ENCODE results near the gene CTBP2.

The CTBP2 gene

DNA sequence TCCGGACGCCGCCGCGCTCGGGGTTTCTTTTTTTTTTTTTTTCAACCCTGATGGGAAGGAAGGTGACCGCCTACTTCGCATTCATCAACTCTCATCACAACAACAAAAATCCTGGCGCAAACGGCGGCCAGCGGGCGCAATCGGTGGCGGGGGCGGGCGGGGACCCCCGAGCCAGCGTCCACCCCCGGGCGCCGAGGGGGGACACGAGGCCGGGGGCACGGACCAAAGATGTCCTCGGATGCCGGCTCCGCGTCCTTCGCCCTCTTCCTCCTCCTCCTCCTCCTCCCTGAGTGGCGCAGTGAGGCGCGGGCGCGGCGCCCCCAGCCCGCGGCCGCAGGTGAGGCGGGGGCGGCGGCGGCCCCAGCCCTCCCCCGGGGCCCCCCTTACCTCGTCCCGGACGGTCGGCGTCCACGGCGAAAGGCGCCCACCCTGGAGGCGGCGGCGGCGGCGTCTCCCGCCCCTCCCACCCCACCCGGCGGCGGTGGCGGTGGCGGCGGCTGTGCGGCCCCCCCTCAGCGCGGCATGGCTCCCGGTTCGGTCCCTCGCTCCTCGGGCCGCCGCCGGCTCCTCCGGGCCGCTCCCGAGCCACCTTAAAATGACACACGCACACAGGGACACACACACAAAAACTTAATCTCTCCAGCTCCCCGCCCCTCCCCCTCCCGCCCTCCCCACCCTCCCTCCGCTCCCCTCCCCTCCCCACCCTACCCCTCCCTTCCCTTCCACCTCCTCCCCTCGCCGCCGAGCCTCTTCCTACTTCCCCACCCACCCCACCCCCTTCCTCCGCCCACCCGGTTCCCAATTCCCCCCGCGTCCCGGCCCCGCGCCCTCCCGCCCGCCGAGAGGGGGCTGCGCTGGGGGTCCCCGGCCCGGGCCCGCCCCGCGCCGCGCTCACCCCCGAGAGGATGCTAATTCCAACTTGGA, at the start of gene CTBP2:
TSS of gene CTBP2 (minus strand) at position 632 of the 924 bp plus-strand sequence.
- DNase-seq, result no peak

DNA sequence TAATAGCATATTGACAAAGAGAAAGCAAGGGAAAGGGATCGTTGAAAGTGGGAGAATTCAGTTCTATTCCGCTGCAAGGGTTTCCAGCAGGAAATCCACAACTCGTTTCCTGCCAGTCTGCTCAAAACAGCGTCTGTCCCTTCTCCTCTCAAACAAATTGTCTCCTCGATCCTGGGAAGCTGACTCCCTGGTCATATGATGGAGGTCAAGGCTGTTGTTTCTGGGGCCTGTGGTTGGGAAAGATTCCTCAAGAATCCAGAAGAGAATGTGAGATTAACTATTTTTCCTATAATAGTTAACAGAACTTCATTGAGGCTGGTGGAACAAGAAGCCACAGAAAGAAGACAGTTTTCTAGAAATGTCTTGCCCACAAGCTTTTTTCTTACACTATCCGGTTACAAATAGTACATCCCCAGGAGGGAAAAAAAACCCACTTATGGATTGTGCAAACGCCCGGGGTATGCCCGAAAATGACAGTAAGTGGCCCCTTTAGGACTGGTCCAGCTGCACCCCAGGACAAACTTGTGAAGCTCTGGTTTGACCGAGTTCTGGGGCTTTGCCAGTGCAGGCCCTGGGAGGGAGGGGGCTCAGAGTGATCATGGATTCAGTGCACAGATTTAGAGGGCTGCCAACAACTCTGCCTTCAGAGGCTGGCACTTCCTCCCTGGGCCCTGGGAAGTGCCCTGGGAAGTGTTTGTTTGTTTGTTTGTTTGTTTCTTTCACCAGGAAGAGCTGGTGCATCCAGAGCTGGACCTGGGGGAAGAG, 49.4 kb upstream of the CTBP2 start:
- no peak for DNase-seq

DNA sequence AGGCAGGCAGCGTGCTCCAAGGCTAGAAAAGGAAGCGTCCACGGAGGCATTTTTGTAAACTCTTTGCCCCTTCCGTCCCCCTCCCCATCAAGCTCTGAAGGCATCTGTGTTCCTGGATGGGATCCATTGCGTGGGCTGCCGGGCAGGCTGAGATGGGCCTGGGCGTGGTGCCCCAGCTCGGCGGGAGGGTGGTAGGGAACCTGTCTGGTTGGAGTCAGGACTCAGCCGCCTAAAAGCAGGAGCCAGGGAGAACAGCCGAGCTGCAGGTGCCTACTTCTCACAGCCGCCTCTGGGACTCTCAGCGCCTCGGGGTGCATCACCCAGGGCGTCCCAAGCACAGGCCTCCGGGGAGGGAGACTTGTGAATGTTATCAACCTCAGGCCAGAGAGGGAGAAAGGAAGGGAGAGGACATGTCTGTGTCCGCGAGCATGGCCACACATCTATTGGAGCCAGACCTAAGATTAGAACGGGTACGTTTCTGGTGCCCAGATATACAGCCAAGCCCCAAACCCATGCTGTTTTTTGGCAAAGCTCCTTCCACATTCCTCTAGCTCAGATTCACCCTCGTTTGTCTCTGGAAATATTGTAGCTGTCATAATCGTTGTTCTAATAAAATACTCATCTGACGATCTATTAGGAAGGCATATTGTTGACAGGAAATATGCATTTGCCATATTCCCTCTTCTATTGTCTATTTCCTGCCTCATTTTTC, 48.6 kb upstream of the CTBP2 start:
- DNase-seq, result no peak

DNA sequence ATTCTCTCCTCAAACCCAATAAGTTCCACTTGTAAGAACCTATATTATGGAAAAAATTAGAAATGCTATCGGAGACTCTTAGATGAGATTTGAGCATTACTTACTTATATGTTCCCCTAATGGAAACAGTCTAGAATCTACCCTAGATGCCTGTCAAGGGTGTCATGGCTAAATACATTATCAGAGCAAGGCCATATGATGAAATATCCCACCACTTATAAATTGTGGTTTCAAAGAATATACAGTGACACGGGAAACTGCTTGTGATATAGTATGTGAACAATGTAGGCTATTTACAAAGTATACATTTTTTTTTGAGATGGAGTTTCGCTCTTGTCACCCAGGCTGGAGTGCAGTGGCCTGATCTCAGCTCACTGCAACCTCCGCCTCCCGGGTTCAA, 46.3 kb upstream of the CTBP2 start:
- no peak for DNase-seq

DNA sequence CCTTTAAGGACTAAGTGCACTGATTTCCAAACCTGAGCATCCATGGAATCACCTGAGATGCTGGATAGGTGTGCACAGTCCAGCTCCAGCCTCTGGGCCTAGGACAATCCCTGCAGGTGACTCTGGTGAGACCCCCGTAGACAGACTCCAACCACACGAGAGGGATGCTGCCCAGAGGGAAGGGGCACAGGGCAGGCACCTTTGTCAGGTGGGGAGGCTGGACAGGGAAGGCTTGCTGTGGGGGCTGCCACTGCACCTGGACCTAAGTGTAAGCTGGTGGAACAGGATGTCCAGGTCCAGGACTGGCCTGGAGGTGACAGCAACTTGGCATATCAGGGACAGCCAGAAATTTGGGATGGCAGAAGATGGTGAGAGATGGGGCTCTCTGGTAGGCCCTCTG, 45.1 kb upstream of the CTBP2 start:
- no peak for DNase-seq

DNA sequence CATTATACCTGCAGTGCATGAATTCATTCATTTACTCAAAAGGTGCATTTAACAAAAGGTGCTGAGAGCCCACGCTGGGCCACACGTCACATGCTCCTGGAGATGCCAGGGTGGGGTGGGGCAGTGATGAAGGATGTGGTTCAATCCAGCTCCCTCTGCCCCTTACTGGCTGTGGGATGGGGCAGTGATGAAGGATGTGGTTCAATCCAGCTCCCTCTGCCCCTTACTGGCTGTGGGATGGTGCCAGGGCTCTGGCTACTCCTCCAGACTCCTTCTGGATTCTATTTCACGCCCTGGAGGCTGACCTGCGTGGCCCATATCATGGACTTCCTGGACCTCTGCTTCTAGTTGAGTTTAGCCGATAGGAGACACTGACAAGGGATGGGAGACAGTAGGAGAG, 44.0 kb upstream of the CTBP2 start:
- DNase-seq, result no peak

DNA sequence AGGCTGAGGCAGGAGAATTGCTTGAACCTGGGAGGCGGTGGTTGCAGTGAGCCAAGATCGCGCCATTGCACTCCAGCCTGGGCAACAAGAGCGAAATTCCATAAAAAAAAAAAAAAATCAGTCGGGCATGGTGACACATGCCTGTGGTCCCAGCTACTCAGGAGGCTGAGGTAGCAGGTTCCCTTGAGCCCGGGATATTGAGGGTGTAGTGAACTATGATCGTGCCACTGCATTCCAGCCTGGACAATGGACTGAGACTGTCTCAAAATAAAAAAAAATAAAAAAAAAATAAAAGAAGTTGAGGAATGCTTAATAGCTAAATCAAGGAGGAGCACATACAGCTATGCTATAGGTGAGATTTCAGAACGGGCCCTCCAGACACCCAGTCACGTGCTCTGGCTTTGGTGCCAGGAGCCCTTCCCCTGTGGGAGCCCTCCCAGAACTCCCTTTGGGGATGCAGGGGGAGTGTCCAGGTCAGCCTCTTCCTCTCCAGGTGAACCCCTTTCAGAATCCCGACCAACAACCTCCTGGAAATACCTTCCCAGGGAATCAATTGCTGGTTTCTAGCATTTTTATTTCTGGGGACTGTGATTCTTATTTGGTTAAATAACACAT, 42.9 kb upstream of the CTBP2 start:
- no peak for DNase-seq

DNA sequence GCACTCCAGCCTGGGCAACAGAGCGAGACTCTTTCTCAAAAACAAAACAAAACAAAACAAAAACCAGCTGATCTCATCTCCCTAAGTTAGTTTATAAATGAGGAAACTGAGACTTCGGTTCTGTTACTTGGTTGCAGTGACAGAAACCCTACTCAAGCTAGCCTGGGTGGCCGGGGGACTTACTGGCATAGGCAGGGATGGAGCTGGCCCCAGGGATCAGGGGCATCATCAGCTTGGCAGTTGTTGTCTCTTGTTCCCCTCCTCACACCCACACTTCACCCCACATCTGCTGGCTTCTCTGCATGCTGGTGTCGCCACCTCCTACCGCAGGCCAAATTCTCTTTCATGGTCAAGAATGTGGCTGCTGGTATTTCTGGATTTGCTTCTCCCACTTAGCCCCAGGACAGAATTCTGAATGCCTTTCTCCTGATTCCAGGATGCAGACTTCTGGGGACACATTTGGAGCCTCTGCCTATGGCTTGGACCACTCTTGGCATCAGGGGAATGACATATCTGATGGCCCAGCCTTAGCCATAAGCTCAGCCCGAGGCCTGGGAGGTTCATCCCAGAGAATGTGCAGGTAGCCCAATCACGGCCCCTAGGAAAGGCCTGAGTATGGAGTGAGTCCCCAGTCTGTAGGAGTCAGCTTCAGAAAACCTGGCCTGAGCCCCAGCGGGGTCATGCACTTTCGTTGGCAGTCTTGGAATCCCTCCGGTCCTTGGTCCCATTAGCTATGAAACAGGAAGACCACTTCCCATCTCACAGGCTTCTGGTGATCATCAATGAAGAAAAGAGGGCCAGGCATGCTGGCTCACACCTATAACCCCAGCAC, 41.6 kb upstream of the CTBP2 start:
- no peak for DNase-seq

DNA sequence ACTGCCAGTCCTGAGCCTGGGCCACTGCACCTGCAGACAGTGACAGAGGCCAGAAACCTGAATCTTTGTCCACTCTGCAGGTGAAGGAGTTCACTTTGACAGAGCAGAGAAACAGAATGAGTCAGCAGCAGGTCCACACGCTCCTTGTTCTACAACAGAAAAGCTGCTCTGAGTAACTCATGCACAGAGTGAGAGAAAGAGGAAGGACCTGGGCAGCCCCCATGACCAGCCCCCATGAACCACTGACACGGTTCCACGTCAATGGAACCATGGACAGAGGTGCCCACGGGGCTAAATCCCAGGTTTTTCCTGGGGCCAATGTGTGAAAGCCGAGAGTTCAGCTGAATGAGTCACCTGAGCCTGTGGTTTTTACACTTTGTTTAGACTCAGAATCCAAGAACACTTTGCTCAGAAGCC, 40.8 kb upstream of the CTBP2 start:
- no peak for DNase-seq

DNA sequence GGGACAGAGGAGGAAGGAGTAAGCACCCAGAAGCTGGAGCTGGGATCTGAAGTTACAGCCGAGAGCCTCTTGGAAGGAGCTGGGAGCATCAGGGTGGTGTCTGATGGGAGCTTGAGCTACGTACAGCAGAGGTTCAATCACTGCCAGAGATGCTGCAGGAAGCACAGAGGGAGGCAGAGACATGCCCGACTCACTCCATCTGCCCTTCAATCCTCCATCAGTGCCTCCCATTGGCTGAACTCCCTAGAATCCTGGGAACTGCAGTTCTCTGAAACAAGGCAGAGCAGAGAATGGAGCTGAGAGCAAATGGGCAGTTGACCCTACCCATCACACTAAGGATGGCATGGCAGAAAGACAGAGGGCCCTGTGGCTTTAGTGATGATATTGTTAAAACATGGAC, 40.0 kb upstream of the CTBP2 start:
- DNase-seq, result no peak

DNA sequence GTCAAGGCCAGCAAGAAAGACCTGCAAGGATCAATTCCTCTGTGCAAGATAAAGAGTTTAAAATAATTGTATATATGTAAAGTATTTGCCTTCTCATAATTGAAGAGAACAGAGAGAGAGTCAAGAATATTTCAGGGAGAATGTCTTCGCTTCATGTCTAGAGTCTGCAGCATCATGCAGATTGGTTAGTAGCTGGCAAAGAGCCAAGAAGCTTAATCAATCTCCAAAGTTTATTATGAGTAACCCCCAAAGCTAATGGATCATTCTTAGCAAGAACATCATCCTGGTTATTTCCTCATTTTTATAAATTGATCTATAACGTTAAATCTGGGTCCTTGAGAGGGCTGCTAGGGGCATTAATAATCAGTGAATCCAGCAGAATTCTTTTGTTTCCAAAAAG, 38.9 kb upstream of the CTBP2 start:
- DNase-seq, result no peak

DNA sequence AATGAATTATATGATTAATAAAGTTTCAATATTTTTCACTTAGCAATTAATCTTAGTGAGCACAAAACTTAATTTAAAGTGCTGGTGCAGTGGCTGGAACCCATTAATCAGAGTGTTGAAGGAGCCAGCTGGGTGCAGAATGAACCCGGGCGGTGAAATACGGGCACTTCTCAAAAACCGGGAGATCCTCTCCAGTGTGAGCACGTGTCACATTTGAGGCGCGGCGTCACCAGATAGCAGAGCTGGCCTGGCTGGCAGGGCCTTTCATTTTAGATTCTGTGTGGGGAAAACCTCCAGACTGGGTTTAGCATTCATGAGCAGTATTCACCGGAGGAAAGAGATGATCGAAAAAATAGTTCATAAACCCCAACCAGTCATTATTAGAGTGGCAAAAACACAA, 34.5 kb upstream of the CTBP2 start:
- no peak for DNase-seq

DNA sequence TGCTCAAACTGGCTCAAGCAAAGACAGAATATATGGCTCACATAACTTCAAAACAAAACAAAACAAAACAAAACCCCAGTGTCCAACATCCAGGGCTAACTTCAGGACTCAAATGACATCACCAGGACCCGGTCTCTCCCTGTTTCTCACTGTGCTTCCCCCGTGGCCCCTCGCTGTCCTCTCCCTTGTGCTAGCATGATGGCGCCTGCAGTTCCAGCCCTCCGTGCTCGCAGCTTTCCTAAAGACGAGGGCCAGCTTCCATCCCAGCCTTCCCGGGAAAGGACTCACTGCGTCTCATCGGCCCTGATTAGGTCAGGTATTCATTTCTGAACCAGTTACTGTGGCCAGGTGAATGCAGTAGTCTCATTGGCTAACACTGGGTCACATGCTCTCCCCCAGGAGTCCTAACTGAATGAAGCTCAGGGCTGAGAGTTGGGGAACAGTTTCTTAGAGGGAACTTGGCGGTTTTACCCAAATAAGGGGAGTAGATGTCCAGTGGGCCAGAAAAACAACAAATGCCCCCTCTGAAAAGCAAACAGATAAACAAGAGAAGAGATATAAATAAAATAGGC, 33.0 kb upstream of the CTBP2 start:
- DNase-seq, result no peak

DNA sequence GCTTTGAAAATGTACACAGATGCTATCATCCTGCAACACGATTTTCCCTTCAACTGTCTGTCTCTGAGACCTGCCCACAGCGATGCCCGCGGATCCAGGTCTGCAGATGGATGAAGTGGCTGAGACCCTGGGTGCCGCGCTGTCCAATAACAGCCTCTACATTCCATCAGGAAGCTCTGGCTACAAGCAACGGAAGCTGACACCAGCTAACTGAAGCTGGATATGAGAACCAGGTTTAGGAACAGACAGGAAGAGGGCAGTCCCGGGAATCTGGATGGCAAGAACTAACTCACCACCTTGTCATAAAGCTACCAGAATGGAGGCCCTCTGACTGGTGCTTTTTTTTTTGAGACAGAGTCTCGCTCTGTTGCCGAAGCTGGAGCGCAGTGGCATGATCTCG, 32.3 kb upstream of the CTBP2 start:
- DNase-seq, result no peak

DNA sequence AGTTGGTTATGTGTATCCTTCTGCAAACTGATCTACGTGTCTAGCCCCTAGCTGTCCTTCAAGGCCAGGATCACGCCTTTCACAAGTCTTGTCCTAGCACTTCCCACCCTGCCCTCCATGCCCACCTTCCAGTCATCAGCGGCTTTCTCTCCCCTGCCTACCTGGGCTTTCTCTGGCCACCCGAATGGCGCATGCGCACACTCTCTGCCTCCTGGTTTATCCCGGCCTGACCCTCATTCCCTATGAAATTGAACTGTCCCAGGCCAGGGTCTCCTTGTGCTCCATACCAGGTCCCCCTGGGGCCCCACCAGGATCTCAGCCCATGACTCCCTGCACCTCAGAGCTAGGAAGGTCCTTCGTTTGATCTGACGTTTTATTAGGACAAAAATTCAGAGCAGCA, 31.6 kb upstream of the CTBP2 start:
- DNase-seq, result no peak

DNA sequence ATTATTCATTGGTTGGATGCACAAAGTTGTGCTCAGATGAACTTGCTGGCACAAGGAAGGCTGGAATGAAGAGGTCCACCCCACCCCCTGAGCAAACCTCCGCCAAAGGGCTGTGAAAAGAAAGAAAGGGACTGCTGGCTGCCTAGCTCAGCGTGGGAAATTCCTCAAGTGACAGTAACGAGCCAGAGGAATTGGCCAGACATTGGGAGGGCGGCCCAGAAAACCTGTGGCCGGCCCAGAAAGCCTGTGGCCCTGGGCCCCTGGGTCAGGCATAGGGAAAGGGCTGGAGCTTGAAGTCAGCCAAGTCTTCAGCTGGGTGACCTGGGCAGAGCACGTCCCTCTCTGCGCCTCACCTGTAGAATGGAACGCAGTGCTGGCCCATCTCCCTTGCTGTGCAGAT, 30.6 kb upstream of the CTBP2 start:
- no peak for DNase-seq

DNA sequence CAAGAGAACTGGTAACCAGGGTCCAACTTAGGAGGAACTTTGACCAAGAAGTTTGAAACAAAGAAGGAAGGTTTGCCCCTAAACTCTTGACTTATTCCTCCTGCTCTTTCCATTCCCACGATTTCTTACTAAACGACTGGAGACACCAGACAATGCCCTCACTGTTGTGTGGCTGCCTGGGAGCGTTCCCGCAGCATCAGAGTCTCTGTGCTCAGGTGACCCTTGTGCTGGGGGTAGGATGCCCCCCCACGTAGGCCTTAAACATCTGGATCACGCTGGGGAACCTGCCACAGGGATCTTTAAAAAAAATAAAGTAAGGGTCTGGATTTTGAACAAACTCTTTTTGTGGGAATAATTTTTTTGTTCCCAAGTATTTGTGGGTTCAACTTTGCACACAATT, 30.1 kb upstream of the CTBP2 start:
- DNase-seq, result no peak

DNA sequence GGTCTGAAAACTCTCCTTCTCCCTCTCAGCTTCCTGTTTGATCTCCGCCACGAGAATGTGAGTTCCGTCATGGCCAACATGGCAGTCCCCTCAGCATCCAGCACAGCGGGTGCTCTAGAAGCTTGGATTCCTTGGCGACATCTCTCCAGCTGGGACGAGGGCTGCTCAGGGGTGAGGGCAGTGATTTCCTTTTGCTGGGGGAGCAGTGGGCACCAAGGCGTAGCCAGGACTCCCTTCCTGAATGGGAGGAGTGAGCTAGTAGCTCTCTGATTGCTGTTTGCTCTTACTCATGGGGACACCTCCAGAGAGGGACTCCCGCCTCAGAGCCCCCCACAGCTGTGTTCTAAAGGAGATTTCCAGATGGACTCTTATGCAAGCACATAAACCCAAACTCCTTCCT, 28.8 kb upstream of the CTBP2 start:
- no peak for DNase-seq

DNA sequence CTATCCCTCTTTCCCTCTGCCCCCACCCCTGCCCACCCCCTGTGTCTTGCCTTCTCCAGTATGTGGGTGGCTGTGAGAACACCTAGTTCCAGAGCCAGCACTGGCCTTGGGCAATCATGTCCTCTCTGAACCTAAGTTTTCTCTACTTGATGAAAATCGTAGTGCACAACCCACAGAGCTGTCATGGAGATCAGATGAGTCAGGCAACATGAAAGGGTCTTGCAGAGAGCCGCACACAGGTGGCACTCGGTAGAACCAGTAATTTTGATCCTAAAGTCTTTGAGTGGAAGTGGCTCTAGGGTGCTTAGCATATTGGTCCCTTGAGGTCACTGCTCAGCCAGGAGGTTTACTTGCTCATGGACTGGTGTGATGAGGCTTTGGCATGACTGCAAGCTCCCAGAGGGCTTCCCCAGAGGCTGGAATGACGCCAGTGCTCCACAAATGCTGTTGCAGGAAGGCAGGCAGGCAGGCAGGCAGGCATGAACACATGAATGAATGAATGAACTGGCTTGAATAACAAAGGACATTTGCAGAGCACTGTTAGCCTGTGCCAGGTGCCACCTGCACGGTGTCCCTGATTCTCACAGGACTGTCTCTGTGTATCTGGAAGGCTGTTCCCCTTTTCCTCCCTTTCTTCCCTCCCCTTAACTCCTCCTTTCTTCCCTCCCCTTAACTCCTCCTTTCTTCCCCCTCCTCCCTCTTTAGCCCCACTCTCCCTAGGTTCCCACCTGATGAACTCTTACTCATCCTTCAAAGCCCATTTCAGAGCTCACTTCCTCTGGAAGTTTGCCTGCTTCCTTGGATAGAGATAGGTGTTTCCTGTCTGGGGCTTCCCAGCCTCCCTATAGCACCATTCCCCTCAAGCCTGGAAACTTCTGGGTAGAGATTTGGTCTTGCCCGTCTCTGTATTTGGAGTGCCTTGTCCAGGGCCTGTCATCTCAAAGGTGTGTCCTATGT, 27.2 kb upstream of the CTBP2 start:
- no peak for DNase-seq

DNA sequence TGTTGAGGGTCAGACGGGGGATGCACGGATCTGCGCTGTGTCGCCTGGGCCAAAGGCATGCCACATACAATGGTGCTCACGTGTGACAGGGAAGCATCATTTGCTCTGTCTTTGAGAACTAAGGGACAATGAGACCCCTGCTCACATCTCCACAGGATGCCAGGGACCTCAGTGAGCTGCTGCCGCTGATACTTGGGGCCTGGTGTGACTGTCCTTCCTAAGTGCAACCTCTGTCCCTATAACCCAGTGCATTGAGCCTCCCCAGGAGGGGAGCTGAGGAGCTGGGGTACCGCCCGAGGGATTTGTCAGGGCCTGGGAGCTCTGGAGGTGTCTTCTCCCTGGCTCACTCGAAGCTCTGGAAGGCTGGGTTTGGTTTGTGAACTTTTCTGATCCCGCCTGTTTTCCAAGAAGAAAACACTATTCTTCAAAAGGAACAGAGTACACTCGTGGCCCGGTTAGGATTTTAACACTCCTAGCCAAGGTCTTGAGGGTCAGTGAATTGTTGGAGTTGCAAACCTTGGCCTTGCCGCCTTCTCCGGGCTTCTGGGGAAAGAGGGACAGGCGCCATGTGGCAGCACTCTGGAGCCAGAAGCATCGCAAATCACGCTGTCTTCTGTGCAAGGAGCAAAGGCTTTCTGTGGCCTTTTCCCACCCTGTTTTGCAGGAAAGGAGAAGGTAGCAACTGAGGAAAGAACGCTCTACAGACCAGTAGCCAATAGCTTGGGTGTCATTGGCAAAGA, 26.2 kb upstream of the CTBP2 start:
- DNase-seq, result no peak

Data from NCI-H2107 (cell line).